SK-N-SH treated with all-trans-retinoic acid at 6 μM for 48 hours (cell line): ENCODE measurements around the gene CEACAM20.

Source experiments
- ATAC-seq: fragments of 200-7000 bp; cut with Tn5 transposase; 3 replicates; pipeline ENCODE4 v1.9.1; 2020; ENCODE audit warnings: mild to moderate bottlenecking, moderate library complexity
- ARNTL ChIP-seq: fragments of 450-650 bp; formaldehyde crosslinking; IDR thresholded peaks from 2 replicates; pipeline ENCODE4 v1.5.0; 2020; ENCODE audit warnings: low read depth, mild to moderate bottlenecking, moderate library complexity, borderline replicate concordance
- BACH2 ChIP-seq: fragments of 250-450 bp; sonication (Bioruptor Pico); IDR thresholded peaks from 2 replicates; pipeline ENCODE4 v1.9.0; 2021; ENCODE audit warnings: mild to moderate bottlenecking, borderline replicate concordance
- CREB5 ChIP-seq: fragments of 250-450 bp; sonication (Bioruptor Pico); IDR thresholded peaks from 2 replicates; pipeline ENCODE4 v1.5.1; 2020; ENCODE audit warnings: low read depth, mild to moderate bottlenecking, moderate library complexity
- CSDC2 ChIP-seq: fragments of 250-450 bp; sonication (Bioruptor Pico); IDR thresholded peaks from 2 replicates; pipeline ENCODE4 v1.5.0; 2020; ENCODE audit warnings: mild to moderate bottlenecking, moderate library complexity
- ESRRG ChIP-seq: fragments of 250-450 bp; sonication (Bioruptor Pico); IDR thresholded peaks from 2 replicates; pipeline ENCODE4 v1.6.1; 2021; ENCODE audit warnings: mild to moderate bottlenecking
- GLIS3 ChIP-seq: fragments of 250-450 bp; sonication (Bioruptor Pico); IDR thresholded peaks from 2 replicates; pipeline ENCODE4 v1.5.0; 2020; ENCODE audit warnings: mild to moderate bottlenecking, moderate library complexity
- ISL1 ChIP-seq: fragments of 250-450 bp; sonication (Bioruptor Pico); IDR thresholded peaks from 2 replicates; pipeline ENCODE4 v2.1.2; 2022; ENCODE audit warnings: mild to moderate bottlenecking, moderate library complexity
- OSR1 ChIP-seq: fragments of 250-450 bp; sonication (Bioruptor Pico); IDR thresholded peaks from 2 replicates; pipeline ENCODE4 v1.8.0; 2022; ENCODE audit warnings: moderate library complexity, mild to moderate bottlenecking, inconsistent platforms
- PATZ1 ChIP-seq: fragments of 250-450 bp; sonication (Bioruptor Pico); IDR thresholded peaks from 2 replicates; pipeline ENCODE4 v1.8.0; 2020; ENCODE audit warnings: mild to moderate bottlenecking, moderate library complexity, borderline replicate concordance
- POU6F1 ChIP-seq: fragments of 250-450 bp; sonication (Bioruptor Pico); IDR thresholded peaks from 2 replicates; pipeline ENCODE4 v1.8.0; 2021; ENCODE audit warnings: low read depth, mild to moderate bottlenecking, moderate library complexity, borderline replicate concordance
- PPARA ChIP-seq: fragments of 250-450 bp; sonication (Bioruptor Pico); IDR thresholded peaks from 2 replicates; pipeline ENCODE4 v1.5.0; 2020; ENCODE audit warnings: mild to moderate bottlenecking, borderline replicate concordance
- RARB ChIP-seq: fragments of 250-450 bp; sonication (Bioruptor Pico); IDR thresholded peaks from 2 replicates; pipeline ENCODE4 v1.8.0; 2021; ENCODE audit warnings: mild to moderate bottlenecking, moderate library complexity
- SNAI2 ChIP-seq: fragments of 250-450 bp; sonication (Bioruptor Pico); IDR thresholded peaks from 2 replicates; pipeline ENCODE4 v1.5.0; 2020; ENCODE audit warnings: mild to moderate bottlenecking, moderate library complexity
- TCF4 ChIP-seq: fragments of 250-450 bp; sonication (Bioruptor Pico); IDR thresholded peaks from 2 replicates; pipeline ENCODE4 v1.8.0; 2021; ENCODE audit warnings: mild to moderate bottlenecking, moderate library complexity, borderline replicate concordance
- TOX ChIP-seq: fragments of 250-450 bp; sonication (Bioruptor Pico); IDR thresholded peaks from 2 replicates; pipeline ENCODE4 v1.8.0; 2021; ENCODE audit warnings: mild to moderate bottlenecking, moderate library complexity, borderline replicate concordance
- TSHZ2 ChIP-seq: fragments of 250-450 bp; sonication (Bioruptor Pico); IDR thresholded peaks from 2 replicates; pipeline ENCODE4 v1.5.0; 2020; ENCODE audit warnings: mild to moderate bottlenecking, moderate library complexity
- ZC3H10 ChIP-seq: fragments of 250-450 bp; sonication (Bioruptor Pico); IDR thresholded peaks from 2 replicates; pipeline ENCODE4 v1.5.1; 2021; ENCODE audit warnings: mild to moderate bottlenecking, moderate library complexity
- ZFP3 ChIP-seq: fragments of 250-450 bp; sonication (Bioruptor Pico); IDR thresholded peaks from 2 replicates; pipeline ENCODE4 v1.5.0; 2020; ENCODE audit warnings: mild to moderate bottlenecking, moderate library complexity
- ZFP30 ChIP-seq: fragments of 450-650 bp; formaldehyde crosslinking; IDR thresholded peaks from 2 replicates; pipeline ENCODE4 v1.5.0; 2022; ENCODE audit warnings: mild to moderate bottlenecking, moderate library complexity
- ZNF565 ChIP-seq: fragments of 450-650 bp; formaldehyde crosslinking; conservative IDR thresholded peaks from 2 replicates; pipeline ENCODE4 v1.5.0; 2020; ENCODE audit warnings: low read depth, mild to moderate bottlenecking, moderate library complexity
- ZNF70 ChIP-seq: fragments of 450-650 bp; formaldehyde crosslinking; IDR thresholded peaks from 2 replicates; pipeline ENCODE4 v1.5.0; 2020; ENCODE audit warnings: mild to moderate bottlenecking, moderate library complexity
- ZNF8 ChIP-seq: fragments of 450-650 bp; formaldehyde crosslinking; IDR thresholded peaks from 2 replicates; pipeline ENCODE4 v1.5.0; 2020; ENCODE audit warnings: mild to moderate bottlenecking, moderate library complexity
- TF ChIP-seq, protein P1 (sequence below): fragments of 250-450 bp; sonication (Bioruptor Pico); IDR thresholded peaks from 2 replicates; pipeline ENCODE4 v1.5.1; 2021; ENCODE audit warnings: mild to moderate bottlenecking, moderate library complexity

Gene CEACAM20

GRCh38 chr19:44572581-44572900 lies 43.1 kb upstream of the CEACAM20 start:
- no peak for ATAC-seq

DNA sequence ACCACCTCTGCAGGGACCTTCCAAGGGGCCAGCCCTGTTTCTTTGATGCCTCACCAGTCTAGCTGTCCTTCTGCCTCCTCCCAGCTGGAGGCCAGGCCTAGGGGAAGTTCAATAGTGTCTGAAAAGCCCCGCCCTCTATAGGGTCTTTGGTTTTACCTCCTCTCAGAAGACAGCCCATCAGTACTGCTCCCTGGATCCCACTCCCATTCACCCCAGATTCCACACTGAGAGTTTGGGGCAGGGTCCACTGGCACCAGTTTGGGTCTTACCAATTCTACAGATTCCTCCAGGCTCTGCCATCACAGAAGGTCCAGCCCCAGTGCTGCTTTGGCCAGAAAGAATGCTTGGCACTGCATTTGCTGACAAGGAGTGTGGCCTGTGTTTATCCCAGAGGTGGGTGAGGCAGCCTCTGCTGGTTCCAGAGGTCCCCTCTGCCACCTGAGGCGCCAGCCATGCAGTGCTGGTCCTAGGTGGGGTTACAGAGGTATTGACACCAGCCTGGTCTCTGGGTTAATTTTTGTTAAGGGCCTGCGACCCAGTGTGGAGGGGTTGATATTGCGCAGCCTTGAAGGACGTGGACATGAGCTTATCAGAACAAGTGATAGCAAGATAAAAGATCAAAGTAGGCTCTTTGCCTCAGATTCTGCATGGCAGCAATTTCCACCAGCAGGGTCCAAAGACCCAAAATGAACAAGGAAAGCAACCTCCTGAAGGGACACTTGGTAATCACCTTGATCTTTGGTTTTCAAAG lies 42.5 kb upstream of the CEACAM20 start:
- ATAC-seq: no peak
- TF ChIP-seq TOX (no peak), ISL1 (CRISPR knock-in tag) (no peak), ZC3H10 (CRISPR knock-in tag) (no peak), BACH2 (CRISPR knock-in tag) (no peak), ARNTL (CRISPR knock-in tag) (no peak), PPARA (CRISPR knock-in tag) (no peak), CSDC2 (CRISPR knock-in tag) (no peak)

More at GRCh38 chr19:44572581-44572900, 43.1 kb upstream of the CEACAM20 start:
- TF ChIP-seq SNAI2 (CRISPR knock-in tag) (no peak), PATZ1 (CRISPR knock-in tag) (no peak), ZC3H10 (CRISPR knock-in tag) (no peak), BACH2 (CRISPR knock-in tag) (no peak), OSR1 (CRISPR knock-in tag) (no peak), ZNF565 (no peak), ESRRG (CRISPR knock-in tag) (no peak), ZFP30 (no peak), ZNF70 (CRISPR knock-in tag) (no peak), GLIS3 (no peak), RARB (CRISPR knock-in tag) (no peak), TCF4 (CRISPR knock-in tag) (no peak), TSHZ2 (CRISPR knock-in tag) (no peak), ZFP3 (CRISPR knock-in tag) (no peak), ARNTL (CRISPR knock-in tag) (no peak), ZNF8 (CRISPR knock-in tag) (no peak), CREB5 (CRISPR knock-in tag) (no peak)

GRCh38 chr19:44570984-44571684 lies 41.7 kb upstream of the CEACAM20 start:
- peak; percentile 96 for ATAC-seq
- TF ChIP-seq ZFP30 (no peak), PPARA (CRISPR knock-in tag) (no peak), CREB5 (CRISPR knock-in tag) (no peak), ZC3H10 (CRISPR knock-in tag) (no peak), ESRRG (CRISPR knock-in tag) (no peak), SNAI2 (CRISPR knock-in tag) (no peak), POU6F1 (CRISPR knock-in tag) (no peak), GLIS3 (no peak), TOX (no peak), ARNTL (CRISPR knock-in tag) (no peak), TCF4 (CRISPR knock-in tag) (no peak), ZNF565 (no peak)
- TF ChIP-seq, protein P1, sequence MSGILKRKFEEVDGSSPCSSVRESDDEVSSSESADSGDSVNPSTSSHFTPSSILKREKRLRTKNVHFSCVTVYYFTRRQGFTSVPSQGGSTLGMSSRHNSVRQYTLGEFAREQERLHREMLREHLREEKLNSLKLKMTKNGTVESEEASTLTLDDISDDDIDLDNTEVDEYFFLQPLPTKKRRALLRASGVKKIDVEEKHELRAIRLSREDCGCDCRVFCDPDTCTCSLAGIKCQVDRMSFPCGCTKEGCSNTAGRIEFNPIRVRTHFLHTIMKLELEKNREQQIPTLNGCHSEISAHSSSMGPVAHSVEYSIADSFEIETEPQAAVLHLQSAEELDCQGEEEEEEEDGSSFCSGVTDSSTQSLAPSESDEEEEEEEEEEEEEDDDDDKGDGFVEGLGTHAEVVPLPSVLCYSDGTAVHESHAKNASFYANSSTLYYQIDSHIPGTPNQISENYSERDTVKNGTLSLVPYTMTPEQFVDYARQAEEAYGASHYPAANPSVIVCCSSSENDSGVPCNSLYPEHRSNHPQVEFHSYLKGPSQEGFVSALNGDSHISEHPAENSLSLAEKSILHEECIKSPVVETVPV: no peak
